ENCODE results near the gene BEND3. TPM values are rescaled to one million over a fixed set of nuclear protein-coding genes. Genes with fewer than 3 reads are reported as not detected.

BEND3 gene
- total RNA-seq, 4 donors from 2014 or later: 1.1 to 1.8 (median 1.4) TPM

DNA sequence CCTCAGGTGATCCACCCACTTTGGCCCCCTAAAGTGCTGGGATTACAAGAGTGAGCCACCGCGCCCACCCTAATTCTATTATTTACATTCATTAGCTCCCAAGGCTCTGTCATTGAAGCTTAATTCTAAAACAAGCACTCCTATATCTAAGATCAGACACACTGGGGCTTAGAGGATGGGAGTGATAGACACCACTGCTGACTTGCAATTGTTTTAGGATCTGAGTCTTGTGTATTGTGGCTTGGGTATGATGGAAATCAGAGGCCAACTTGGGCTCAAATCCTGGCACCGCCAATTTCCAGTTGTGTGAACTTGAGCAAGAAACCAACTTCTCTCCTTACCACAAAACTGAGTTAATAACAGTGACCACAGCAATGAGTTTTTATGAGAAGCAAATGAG is 52.6 kb downstream of the BEND3 start:
- no peak for DNase-seq (ENCODE audit: low spot score in 2 of 2)
- intact Hi-C loops (cut with DNase I; ENCODE audit: low total_unique reads): no loop called here
- TF ChIP-seq POLR2A (IDR thresholded peaks at IDR 0.05): no peak
- TF ChIP-seq, protein P1, sequence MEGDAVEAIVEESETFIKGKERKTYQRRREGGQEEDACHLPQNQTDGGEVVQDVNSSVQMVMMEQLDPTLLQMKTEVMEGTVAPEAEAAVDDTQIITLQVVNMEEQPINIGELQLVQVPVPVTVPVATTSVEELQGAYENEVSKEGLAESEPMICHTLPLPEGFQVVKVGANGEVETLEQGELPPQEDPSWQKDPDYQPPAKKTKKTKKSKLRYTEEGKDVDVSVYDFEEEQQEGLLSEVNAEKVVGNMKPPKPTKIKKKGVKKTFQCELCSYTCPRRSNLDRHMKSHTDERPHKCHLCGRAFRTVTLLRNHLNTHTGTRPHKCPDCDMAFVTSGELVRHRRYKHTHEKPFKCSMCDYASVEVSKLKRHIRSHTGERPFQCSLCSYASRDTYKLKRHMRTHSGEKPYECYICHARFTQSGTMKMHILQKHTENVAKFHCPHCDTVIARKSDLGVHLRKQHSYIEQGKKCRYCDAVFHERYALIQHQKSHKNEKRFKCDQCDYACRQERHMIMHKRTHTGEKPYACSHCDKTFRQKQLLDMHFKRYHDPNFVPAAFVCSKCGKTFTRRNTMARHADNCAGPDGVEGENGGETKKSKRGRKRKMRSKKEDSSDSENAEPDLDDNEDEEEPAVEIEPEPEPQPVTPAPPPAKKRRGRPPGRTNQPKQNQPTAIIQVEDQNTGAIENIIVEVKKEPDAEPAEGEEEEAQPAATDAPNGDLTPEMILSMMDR (IDR thresholded peaks at IDR 0.05): no peak
- 93 to 97% methylated on average over 3 of the region's 3 CpGs for WGBS, 2 donors
- no peak overlapping the region for H3K4me3 ChIP-seq (ENCODE audit: low read depth, poor library complexity, severe bottlenecking)

DNA sequence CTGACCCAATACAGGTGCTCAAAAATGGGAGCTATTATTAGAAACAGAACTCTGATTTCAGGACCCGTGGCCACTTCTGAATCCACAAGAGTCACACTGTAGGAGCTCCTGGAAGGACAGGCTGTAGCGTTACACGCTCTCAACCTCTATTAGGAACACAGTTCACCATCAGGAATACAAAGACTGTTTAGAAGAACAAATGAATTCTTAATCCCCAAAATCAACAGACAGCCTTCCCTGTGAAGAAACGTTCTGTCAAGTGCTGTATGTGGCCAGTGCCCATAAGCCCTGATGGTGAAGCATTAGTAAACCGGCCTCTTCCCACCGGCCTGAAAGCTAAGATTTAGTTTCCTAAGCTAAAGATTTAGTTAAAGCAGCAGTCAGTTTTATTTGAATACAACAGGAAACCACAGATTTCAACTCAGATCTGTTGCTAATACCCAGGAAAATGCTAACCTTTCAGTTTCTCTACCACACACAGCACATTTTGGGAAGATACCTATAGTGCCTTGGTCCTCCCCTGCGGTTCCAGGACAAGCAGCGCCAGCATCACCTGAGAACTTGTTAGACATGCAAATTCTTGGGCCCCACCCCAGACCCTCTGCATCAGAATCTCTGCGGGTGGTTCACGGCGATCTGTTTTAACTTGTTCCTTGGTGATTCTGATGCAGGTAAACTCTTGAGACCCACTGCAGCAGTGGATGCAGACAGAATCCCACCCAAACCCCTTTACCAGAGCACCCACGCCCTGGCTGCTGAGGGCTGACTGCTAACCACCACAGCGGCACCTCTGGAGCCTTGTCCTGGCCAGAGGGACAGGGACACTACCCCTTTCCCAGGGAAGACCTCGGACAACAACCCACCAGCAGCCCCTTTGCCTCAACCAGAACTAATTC is 53.9 kb downstream of the BEND3 start:
- no peak for TF ChIP-seq POLR2A (IDR thresholded peaks at IDR 0.05)
- TF ChIP-seq, protein P1 (IDR thresholded peaks at IDR 0.05): no peak
- no peak for DNase-seq (ENCODE audit: low spot score in 2 of 2)
- 39 to 50% methylated on average over 13 to 14 of the region's 14 CpGs for WGBS, 2 donors
- no peak overlapping the region for H3K4me3 ChIP-seq (ENCODE audit: low read depth, poor library complexity, severe bottlenecking)
- intact Hi-C loops (cut with DNase I; ENCODE audit: low total_unique reads): no loop called here

DNA sequence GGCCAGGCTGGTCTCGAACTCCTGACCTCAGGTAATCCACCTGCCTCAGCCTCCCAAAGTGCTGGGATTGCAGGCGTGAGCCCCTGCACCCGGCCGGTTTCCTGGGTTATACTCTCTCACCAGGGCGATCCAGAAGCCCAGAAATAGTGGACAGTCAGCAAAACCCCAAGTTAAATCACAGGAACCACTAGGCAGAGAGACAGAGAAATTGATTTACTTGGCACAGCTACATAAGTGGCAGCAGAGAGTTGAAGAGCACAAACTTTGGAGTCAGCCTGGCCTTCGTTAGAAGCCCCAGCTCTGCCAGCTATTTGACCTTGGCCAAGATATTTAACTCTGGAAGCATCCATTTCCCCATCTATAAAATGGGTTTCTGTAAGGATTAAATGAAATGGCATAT is 54.6 kb downstream of the BEND3 start:
- intact Hi-C loops (cut with DNase I; ENCODE audit: low total_unique reads): no loop called here
- TF ChIP-seq, protein P1 (IDR thresholded peaks at IDR 0.05): no peak
- TF ChIP-seq POLR2A (IDR thresholded peaks at IDR 0.05): no peak
- 86 to 88% methylated on average over 6 of the region's 6 CpGs for WGBS, 2 donors
- no peak for DNase-seq (ENCODE audit: low spot score in 2 of 2)
- no peak overlapping the region for H3K4me3 ChIP-seq (ENCODE audit: low read depth, poor library complexity, severe bottlenecking)

DNA sequence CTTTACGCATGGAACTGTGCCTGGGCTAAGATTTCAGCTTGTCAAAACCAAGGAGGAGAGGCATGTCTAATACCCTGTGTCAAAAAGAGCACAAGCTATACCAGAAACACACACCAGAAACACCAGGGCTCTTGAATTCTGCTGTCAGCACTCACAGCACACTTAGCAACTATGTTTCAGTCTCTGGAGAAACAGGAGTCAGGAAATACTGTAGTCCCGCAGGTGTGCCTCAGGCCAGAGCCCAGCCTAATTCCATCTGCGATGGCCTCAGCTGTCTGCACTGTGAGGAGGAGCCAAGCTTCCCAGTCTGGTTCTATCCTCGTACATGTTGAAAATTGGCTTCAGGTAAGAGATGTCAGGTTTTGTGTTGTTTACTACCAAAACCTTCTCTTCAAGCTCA is 55.7 kb downstream of the BEND3 start:
- WGBS, 2 donors: 56 to 65% methylated on average over 4 of the region's 4 CpGs
- intact Hi-C loops (cut with DNase I; ENCODE audit: low total_unique reads): no loop called here
- no peak overlapping the region for H3K4me3 ChIP-seq (ENCODE audit: low read depth, poor library complexity, severe bottlenecking)
- TF ChIP-seq, protein P1 (IDR thresholded peaks at IDR 0.05): no peak
- no peak for TF ChIP-seq POLR2A (IDR thresholded peaks at IDR 0.05)
- DNase-seq (ENCODE audit: low spot score in 2 of 2): no peak

DNA sequence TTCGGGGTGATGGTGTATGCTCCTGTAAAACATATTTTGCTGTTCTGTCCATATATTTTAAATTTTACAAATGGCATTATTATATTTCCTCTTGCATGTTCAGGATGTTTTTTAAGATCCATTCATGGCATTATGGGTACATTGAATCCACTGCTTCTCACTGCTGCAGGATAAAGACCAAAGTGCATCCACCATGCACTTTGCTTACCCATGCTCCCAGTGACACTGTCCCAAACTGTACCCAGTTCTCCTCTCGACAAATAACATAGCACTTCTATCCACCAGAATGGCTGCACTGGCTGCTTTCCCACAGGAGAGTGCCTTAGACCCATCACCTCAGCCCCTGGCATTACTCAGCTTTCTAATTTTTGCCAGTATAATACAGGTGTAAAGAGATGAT is 57.6 kb downstream of the BEND3 start:
- DNase-seq (ENCODE audit: low spot score in 2 of 2): no peak
- H3K4me3 ChIP-seq (ENCODE audit: low read depth, poor library complexity, severe bottlenecking): no peak overlapping the region
- WGBS, 2 donors: 68 to 89% methylated on average over 2 of the region's 2 CpGs
- TF ChIP-seq POLR2A (IDR thresholded peaks at IDR 0.05): no peak
- TF ChIP-seq, protein P1 (IDR thresholded peaks at IDR 0.05): no peak
- intact Hi-C loops (cut with DNase I; ENCODE audit: low total_unique reads): no loop called here

All from lower leg skin (tissue), 4 donors.